Measurements from ENCODE around the gene KPNB1. TPM values are rescaled to one million over a fixed set of nuclear protein-coding genes. Genes with fewer than 3 reads are reported as not detected.

KPNB1 gene
- total and polyA plus RNA-seq, 2 of the 4 experiments (the other 2 are of a cell fraction), result 206 to 1,082 TPM

- no peak overlapping the region for H4K8ac ChIP-seq (ENCODE audit: low read depth in 2 of 2, low read length in 2 of 2)
- H3K27me3 ChIP-seq (ENCODE audit: control insufficient read depth, insufficient read depth, low read length), result no peaks in the 10 kb centered on the region
- H3K4ac ChIP-seq (ENCODE audit: low read depth, low read length), result no peak overlapping the region
- no peaks in the 10 kb centered on the region for H4K20me1 ChIP-seq (ENCODE audit: insufficient read depth, low read length)
- in situ Hi-C loops (cut with MboI; ENCODE audit: low sequenced_read_pairs), result no loop called here
- no peak overlapping the region for H2AFZ ChIP-seq (replicated peaks; ENCODE audit: low read length, poor library complexity)
- no peak for DNase-seq
- no peak overlapping the region for H3K56ac ChIP-seq (ENCODE audit: extremely low read depth, insufficient read depth, low read length)
- 0 out of 2 replicates have a peak, but pooled peaks cover 3% of the 10 kb centered on the region for H3K9me1 ChIP-seq (ENCODE audit: insufficient read depth, low read length)
- no peak overlapping the region for H3K4me2 ChIP-seq (ENCODE audit: low read depth, low read length)
- no peak overlapping the region for H2AK5ac ChIP-seq (ENCODE audit: low read depth, low read length)
- CTCF ChIA-PET, result no interaction called here
- H2BK15ac ChIP-seq (ENCODE audit: low read depth, low read length), result no peak overlapping the region
- H3K23ac ChIP-seq (ENCODE audit: low read depth, low read length), result peak overlapping the region; percentile 17; the same call in 1 of the 2 replicates
- H3K14ac ChIP-seq (replicated peaks; ENCODE audit: low read depth, low read length), result no peak overlapping the region
- H4K91ac ChIP-seq (ENCODE audit: insufficient read depth, low read depth, low read length), result no peak overlapping the region
- no peaks in the 10 kb centered on the region for H3K4me1 ChIP-seq (ENCODE audit: control insufficient read depth, insufficient read depth, low read length)
- no TSS peak for BruUV-seq (replicated peaks)
- TF ChIP-seq RFX5 (IDR thresholded peaks at IDR 0.05; ENCODE audit: low read depth, low read length), result no peak
- no peak for TF ChIP-seq MAFK (IDR thresholded peaks at IDR 0.05; ENCODE audit: low read depth, low read length)
- TF ChIP-seq CEBPB (IDR thresholded peaks at IDR 0.05; ENCODE audit: low read depth, low read length), result no peak
- no peak for TF ChIP-seq BHLHE40 (IDR thresholded peaks at IDR 0.05; ENCODE audit: low read depth, low read length)
- no peak for TF ChIP-seq FOS (IDR thresholded peaks at IDR 0.05; ENCODE audit: low read depth, low read length)
- TF ChIP-seq CTCF (conservative IDR thresholded peaks at IDR 0.05; ENCODE audit: low read depth, low read length), result no peak
- no peak for TF ChIP-seq RCOR1 (IDR thresholded peaks at IDR 0.05; ENCODE audit: insufficient replicate concordance, low read length)
- no peak for TF ChIP-seq CHD1 (IDR thresholded peaks at IDR 0.05; ENCODE audit: low read depth, low read length)
- TF ChIP-seq NFE2L2 (IDR thresholded peaks at IDR 0.05; ENCODE audit: low read depth, low read length), result no peak
- no peak for TF ChIP-seq SMC3 (IDR thresholded peaks at IDR 0.05; ENCODE audit: low read depth, low read length)
- no peak for TF ChIP-seq USF2 (IDR thresholded peaks at IDR 0.05; ENCODE audit: low read depth, low read length)
- no peak for TF ChIP-seq MXI1 (IDR thresholded peaks at IDR 0.05; ENCODE audit: borderline replicate concordance, low read depth, low read length)
- no peak for TF ChIP-seq MAZ (IDR thresholded peaks at IDR 0.05; ENCODE audit: borderline replicate concordance, low read depth, low read length)
- no peak for TF ChIP-seq POLR2A (IDR thresholded peaks at IDR 0.05; ENCODE audit: low read depth, low read length)
- TF ChIP-seq ELK1 (IDR thresholded peaks at IDR 0.05; ENCODE audit: borderline replicate concordance, low read depth, low read length), result no peak
- intact Hi-C loops (cut with micrococcal nuclease), result no loop called here
- POLR2A ChIA-PET (ENCODE audit: unreplicated experiment), result no interaction called here
- H2AK9ac ChIP-seq (replicated peaks; ENCODE audit: low read depth, low read length, poor library complexity), result peak overlapping the region; percentile 79
- H3K9ac ChIP-seq (ENCODE audit: low read depth, low read length), result no peak overlapping the region
- no peak for ATAC-seq (ENCODE audit: low read depth)
- H3K79me1 ChIP-seq (ENCODE audit: low read depth in 1 of 2, low read length in 2 of 2), result no peaks in the 10 kb centered on the region; a peak in 1 of 4 replicates
- H2BK5ac ChIP-seq (ENCODE audit: low read depth, low read length, poor library complexity, severe bottlenecking), result no peak overlapping the region
- H3K4me3 ChIP-seq (ENCODE audit: insufficient read depth, low read depth, low read length), result no peak overlapping the region
- H2BK20ac ChIP-seq (ENCODE audit: low read depth, low read length), result no peak overlapping the region
- H3K36me3 ChIP-seq (ENCODE audit: control insufficient read depth, insufficient read depth, low read length), result no peaks in the 10 kb centered on the region
- H2BK120ac ChIP-seq (ENCODE audit: low read depth, low read length), result no peak overlapping the region
- no peak overlapping the region for H4K5ac ChIP-seq (ENCODE audit: low read depth, low read length)
- H3K27ac ChIP-seq (ENCODE audit: insufficient read depth, low read length), result no peak overlapping the region
- no peaks in the 10 kb centered on the region for H3K9me3 ChIP-seq (ENCODE audit: control insufficient read depth, insufficient read depth, low read length)
- WGBS, 2 experiments (ENCODE audit: extremely low coverage in 2 of 2, insufficient read length in 1 of 2), result 73% methylated on average over 5 of the region's 5 CpGs; no CpG with 5 or more reads in 1 of the 2 experiments
- H3K18ac ChIP-seq (ENCODE audit: low read depth, low read length), result no peak overlapping the region
- dilution Hi-C loops (cut with HindIII; ENCODE audit: low sequenced_read_pairs, unreplicated experiment), result no loop called here
Observed at GRCh38 chr17:47629826-47630225, 19.9 kb upstream of the KPNB1 start.

All from IMR-90 (cell line).